ENCODE data around the gene RBBP6. TPM values are rescaled to one million over a fixed set of nuclear protein-coding genes. Genes with fewer than 3 reads are reported as not detected.
A peak's percentile ranks its signal among the peaks of the same experiment; 100 is the strongest.

RBBP6 gene
- total RNA-seq, 1 donor from 2014 or later, result 77.3 TPM

GRCh38 chr16:24516900-24517669, 22.3 kb upstream of the RBBP6 start:
- Mint-ChIP-seq H3K4me1 (peaks cover 5% of the 10 kb centered on the region), H3K4me3 (no peak overlapping the region), H3K36me3 (ENCODE audit: low read depth) (no peaks in the 10 kb centered on the region), H3K9me3 (no peaks in the 10 kb centered on the region), H3K27ac (ENCODE audit: unreplicated experiment) (no peak overlapping the region), H3K27me3 (ENCODE audit: low read depth) (peaks cover 11% of the 10 kb centered on the region)
- peak; percentile 86 for DNase-seq (ENCODE audit: low read depth, low spot score)
- TF ChIP-seq, protein P1, sequence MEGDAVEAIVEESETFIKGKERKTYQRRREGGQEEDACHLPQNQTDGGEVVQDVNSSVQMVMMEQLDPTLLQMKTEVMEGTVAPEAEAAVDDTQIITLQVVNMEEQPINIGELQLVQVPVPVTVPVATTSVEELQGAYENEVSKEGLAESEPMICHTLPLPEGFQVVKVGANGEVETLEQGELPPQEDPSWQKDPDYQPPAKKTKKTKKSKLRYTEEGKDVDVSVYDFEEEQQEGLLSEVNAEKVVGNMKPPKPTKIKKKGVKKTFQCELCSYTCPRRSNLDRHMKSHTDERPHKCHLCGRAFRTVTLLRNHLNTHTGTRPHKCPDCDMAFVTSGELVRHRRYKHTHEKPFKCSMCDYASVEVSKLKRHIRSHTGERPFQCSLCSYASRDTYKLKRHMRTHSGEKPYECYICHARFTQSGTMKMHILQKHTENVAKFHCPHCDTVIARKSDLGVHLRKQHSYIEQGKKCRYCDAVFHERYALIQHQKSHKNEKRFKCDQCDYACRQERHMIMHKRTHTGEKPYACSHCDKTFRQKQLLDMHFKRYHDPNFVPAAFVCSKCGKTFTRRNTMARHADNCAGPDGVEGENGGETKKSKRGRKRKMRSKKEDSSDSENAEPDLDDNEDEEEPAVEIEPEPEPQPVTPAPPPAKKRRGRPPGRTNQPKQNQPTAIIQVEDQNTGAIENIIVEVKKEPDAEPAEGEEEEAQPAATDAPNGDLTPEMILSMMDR (conservative IDR thresholded peaks at IDR 0.05), result peak; percentile 90

GRCh38 chr16:24518498-24518897, 20.9 kb upstream of the RBBP6 start:
- Mint-ChIP-seq H3K27me3 (ENCODE audit: low read depth) (peaks cover 8% of the 10 kb centered on the region), H3K27ac (ENCODE audit: unreplicated experiment) (no peak overlapping the region), H3K4me3 (no peak overlapping the region), H3K9me3 (no peaks in the 10 kb centered on the region), H3K36me3 (ENCODE audit: low read depth) (no peaks in the 10 kb centered on the region), H3K4me1 (no peaks in the 10 kb centered on the region)
- TF ChIP-seq, protein P1 (conservative IDR thresholded peaks at IDR 0.05), result no peak
- no peak for DNase-seq (ENCODE audit: low read depth, low spot score)

DNA sequence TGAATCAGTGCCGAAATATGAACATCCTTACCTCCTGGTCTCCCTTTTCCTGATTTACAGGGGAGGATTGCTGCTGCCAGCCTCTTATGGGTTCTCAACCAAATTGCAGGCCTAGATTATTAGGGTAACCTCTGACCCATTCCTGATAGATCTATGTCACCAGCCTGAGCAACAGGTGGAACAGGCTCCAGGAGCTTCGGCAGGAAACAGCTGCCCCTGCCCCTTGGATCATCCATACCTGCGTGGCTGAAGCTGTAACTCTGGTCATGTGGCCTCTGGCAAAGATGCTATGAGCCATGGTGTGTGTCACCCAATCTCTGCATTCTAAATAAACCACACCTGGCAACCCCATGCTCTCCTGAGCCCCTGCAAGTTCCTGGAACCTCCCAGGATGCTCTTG, 18.4 kb upstream of the RBBP6 start:
- H3K36me3 Mint-ChIP-seq (ENCODE audit: low read depth), result no peaks in the 10 kb centered on the region
- H3K27ac Mint-ChIP-seq (ENCODE audit: unreplicated experiment), result no peak overlapping the region
- DNase-seq (ENCODE audit: low read depth, low spot score), result no peak
- H3K4me3 Mint-ChIP-seq, result no peak overlapping the region
- H3K9me3 Mint-ChIP-seq, result no peaks in the 10 kb centered on the region
- TF ChIP-seq, protein P1 (conservative IDR thresholded peaks at IDR 0.05), result no peak
- peaks cover 3% of the 10 kb centered on the region for H3K27me3 Mint-ChIP-seq (ENCODE audit: low read depth)
- H3K4me1 Mint-ChIP-seq, result no peaks in the 10 kb centered on the region

GRCh38 chr16:24522751-24523150, 16.6 kb upstream of the RBBP6 start:
- Mint-ChIP-seq H3K4me3 (no peak overlapping the region), H3K9me3 (no peaks in the 10 kb centered on the region), H3K27me3 (ENCODE audit: low read depth) (peaks cover 2% of the 10 kb centered on the region), H3K4me1 (no peaks in the 10 kb centered on the region), H3K27ac (ENCODE audit: unreplicated experiment) (no peak overlapping the region), H3K36me3 (ENCODE audit: low read depth) (no peaks in the 10 kb centered on the region)
- TF ChIP-seq, protein P1 (conservative IDR thresholded peaks at IDR 0.05), result no peak
- DNase-seq (ENCODE audit: low read depth, low spot score), result no peak

GRCh38 chr16:24523569-24523968, 15.8 kb upstream of the RBBP6 start:
- TF ChIP-seq, protein P1 (conservative IDR thresholded peaks at IDR 0.05), result no peak
- no peaks in the 10 kb centered on the region for H3K9me3 Mint-ChIP-seq
- H3K4me1 Mint-ChIP-seq, result no peaks in the 10 kb centered on the region
- H3K27me3 Mint-ChIP-seq (ENCODE audit: low read depth), result peaks cover 2% of the 10 kb centered on the region
- DNase-seq (ENCODE audit: low read depth, low spot score), result no peak
- no peak overlapping the region for H3K4me3 Mint-ChIP-seq
- H3K36me3 Mint-ChIP-seq (ENCODE audit: low read depth), result no peaks in the 10 kb centered on the region
- H3K27ac Mint-ChIP-seq (ENCODE audit: unreplicated experiment), result no peak overlapping the region

Measured in neural crest cell (in vitro differentiated cells).